NOMO-1 treated with dmso at 0.1 percent for 144 hours (cell line): Measurements from ENCODE around the gene RILP.

ENCODE experiments used
- DNase-seq: peaks from one replicate; lab custom pipeline; 2025; ENCODE audit not compliant: unreplicated experiment; lab: John Stamatoyannopoulos, UW

The RILP gene

GRCh38 chr17:1648173-1648962 is 1.3 kb downstream of the RILP start:
- no peak for DNase-seq

- no peak for DNase-seq
Measured at GRCh38 chr17:1647802-1648171, 1.9 kb downstream of the RILP start.

GRCh38 chr17:1646199-1646875 is 3.3 kb downstream of the RILP start:
- DNase-seq, result no peak

GRCh38 chr17:1645207-1646171 is 4.2 kb downstream of the RILP start, which contains the start of gene SCARF1:
Gene SCARF1, minus strand, starts transcription at chr17:1645732. Its CDS starts 35 bp downstream, at chr17:1645697.
- DNase-seq, result no peak

GRCh38 chr17:1644493-1645206 is 5.0 kb downstream of the RILP start:
- DNase-seq, result no peak

GRCh38 chr17:1643999-1644492 is 5.6 kb downstream of the RILP start:
- DNase-seq, result no peak

GRCh38 chr17:1643293-1643998 is 6.2 kb downstream of the RILP start:
- no peak for DNase-seq

GRCh38 chr17:1641065-1641403 is 8.6 kb downstream of the RILP start:
- DNase-seq, result no peak

- DNase-seq, result no peak
Measured at GRCh38 chr17:1640329-1641064, 9.2 kb downstream of the RILP start.

GRCh38 chr17:1639549-1640180 is 10.0 kb downstream of the RILP start:
- no peak for DNase-seq

GRCh38 chr17:1638624-1639300 is 10.9 kb downstream of the RILP start:
- DNase-seq, result no peak

- DNase-seq, result no peak
Measured at GRCh38 chr17:1638171-1638590, 11.5 kb downstream of the RILP start.

- no peak for DNase-seq
Measured at GRCh38 chr17:1636732-1637285, 12.9 kb downstream of the RILP start.

GRCh38 chr17:1635675-1636465 is 13.8 kb downstream of the RILP start:
- no peak for DNase-seq

- no peak for DNase-seq
Measured at GRCh38 chr17:1634841-1635650, 14.6 kb downstream of the RILP start.

- DNase-seq, result peak; percentile 14
Measured at GRCh38 chr17:1630662-1631061, 19.0 kb downstream of the RILP start.
